Large intestine (tissue), 3 donors: ENCODE measurements around the gene SLC25A29. TPM values are rescaled to one million over a fixed set of nuclear protein-coding genes. Genes with fewer than 3 reads are reported as not detected.
"Not testable (repeated sequence)": the region's sequence is repeated elsewhere in the genome, so short reads cannot be mapped to it uniquely, and the experiment has no call there.

Experiments
- DNase-seq, 2 donors: peaks; one replicate each; pipeline versions ENCODE4 v3.0.0 to v3.0.0-alpha.2; 2013
- H3K27ac ChIP-seq: one replicate; pipeline ENCODE4 v1.5.1; 2013; ENCODE audit warnings: low read length
- H3K27me3 ChIP-seq: 2 replicates; pipeline ENCODE4 v1.6.1; 2013; ENCODE audit warnings: low read length; ENCODE audit not compliant: control insufficient read depth, insufficient read depth
- H3K36me3 ChIP-seq: 2 replicates; pipeline ENCODE4 v1.6.1; 2013; ENCODE audit warnings: low read length; ENCODE audit not compliant: control insufficient read depth, insufficient read depth
- H3K4me1 ChIP-seq: one replicate; pipeline ENCODE4 v1.6.1; 2013; ENCODE audit warnings: low read length; ENCODE audit not compliant: control insufficient read depth, insufficient read depth
- H3K4me3 ChIP-seq: one replicate; pipeline ENCODE4 v1.5.1; 2013; ENCODE audit warnings: low read length
- H3K9me3 ChIP-seq: one replicate; pipeline ENCODE4 v1.6.1; 2013; ENCODE audit warnings: mild to moderate bottlenecking, low read depth, low read length, moderate library complexity; ENCODE audit not compliant: control insufficient read depth
- WGBS: methylation state at CpG from one replicate; pipeline ENCODE4 v1.1.5; 2013; ENCODE audit warnings: low lambda C conversion rate; ENCODE audit not compliant: insufficient coverage; 5-methylcytosine and 5-hydroxymethylcytosine counted together
- polyA plus RNA-seq: library from polyadenylated mRNA; unstranded; fragments of 120-200 nt; gene quantifications from one replicate; pipeline ENCODE4 v1.2.1, GENCODE V29; 2013

SLC25A29 gene
- polyA plus RNA-seq, 1 donor = 37.5 TPM

- no peak overlapping the region for H3K27ac ChIP-seq
- whole genome bisulfite sequencing = no CpG with 5 or more reads among the region's 8 CpGs
Measured at GRCh38 chr14:100309028-100309737, 2.9 kb upstream of the SLC25A29 start.

GRCh38 chr14:100308427-100308792 lies 2.2 kb upstream of the SLC25A29 start:
- H3K36me3 ChIP-seq, H3K27ac ChIP-seq, DNase-seq, H3K4me3 ChIP-seq, H3K27me3 ChIP-seq, H3K9me3 ChIP-seq: not testable (repeated sequence)
- peaks cover 15% of the 10 kb centered on the region for H3K4me1 ChIP-seq
- WGBS = no CpG with 5 or more reads among the region's 6 CpGs

More at GRCh38 chr14:100309028-100309737, 2.9 kb upstream of the SLC25A29 start:
- Histone ChIP-seq H3K4me1 (peaks cover 15% of the 10 kb centered on the region), H3K36me3 (no peaks in the 10 kb centered on the region), H3K9me3 (no peaks in the 10 kb centered on the region), H3K27me3 (peaks cover 7% of the 10 kb centered on the region), H3K4me3 (no peak overlapping the region)
- no peak for DNase-seq

GRCh38 chr14:100307766-100308426 lies 1.7 kb upstream of the SLC25A29 start:
- no peak for DNase-seq
- 83% methylated on average over 1 of the region's 5 CpGs for WGBS
- Histone ChIP-seq H3K4me1 (peaks cover 15% of the 10 kb centered on the region), H3K36me3 (no peaks in the 10 kb centered on the region), H3K4me3 (peak overlapping the region; percentile 80), H3K9me3 (no peaks in the 10 kb centered on the region), H3K27me3 (peaks cover 5% of the 10 kb centered on the region), H3K27ac (no peak overlapping the region)

GRCh38 chr14:100306998-100307765 lies 938 bp upstream of the SLC25A29 start:
- Histone ChIP-seq H3K4me1 (peaks cover 13% of the 10 kb centered on the region), H3K36me3 (no peaks in the 10 kb centered on the region), H3K9me3 (no peaks in the 10 kb centered on the region), H3K4me3 (peak overlapping the region; percentile 80), H3K27ac (no peak overlapping the region), H3K27me3 (peaks cover 2% of the 10 kb centered on the region)
- WGBS = no CpG with 5 or more reads among the region's 49 CpGs
- DNase-seq = peak in 1 of 2 donors; percentile 52

GRCh38 chr14:100305324-100306100 lies 732 bp downstream of the SLC25A29 start:
- WGBS = no CpG with 5 or more reads among the region's 65 CpGs
- Histone ChIP-seq H3K4me1 (peaks cover 13% of the 10 kb centered on the region), H3K9me3 (no peaks in the 10 kb centered on the region), H3K36me3 (no peaks in the 10 kb centered on the region), H3K27me3 (no peaks in the 10 kb centered on the region), H3K27ac (no peak overlapping the region), H3K4me3 (peak overlapping the region; percentile 61)
- DNase-seq = peak in 1 of 2 donors; percentile 41

GRCh38 chr14:100304825-100305323 lies 1.4 kb downstream of the SLC25A29 start:
- peak in 1 of 2 donors; percentile 58 for DNase-seq
- H3K27me3 ChIP-seq = no peaks in the 10 kb centered on the region
- H3K4me1 ChIP-seq = peaks cover 13% of the 10 kb centered on the region
- no CpG with 5 or more reads among the region's 23 CpGs for WGBS
- H3K27ac ChIP-seq = no peak overlapping the region
- no peaks in the 10 kb centered on the region for H3K9me3 ChIP-seq
- H3K4me3 ChIP-seq = peak overlapping the region; percentile 61
- no peaks in the 10 kb centered on the region for H3K36me3 ChIP-seq

GRCh38 chr14:100303925-100304324 lies 2.3 kb downstream of the SLC25A29 start:
- Histone ChIP-seq H3K4me3 (no peak overlapping the region), H3K27me3 (no peaks in the 10 kb centered on the region), H3K4me1 (peaks cover 13% of the 10 kb centered on the region), H3K27ac (no peak overlapping the region), H3K36me3 (no peaks in the 10 kb centered on the region), H3K9me3 (no peaks in the 10 kb centered on the region)
- no CpG with 5 or more reads among the region's 4 CpGs for WGBS
- DNase-seq = no peak

GRCh38 chr14:100303179-100303578 lies 3.1 kb downstream of the SLC25A29 start:
- Histone ChIP-seq H3K36me3 (peaks cover 3% of the 10 kb centered on the region), H3K4me3 (no peak overlapping the region), H3K4me1 (peaks cover 13% of the 10 kb centered on the region), H3K27me3 (no peaks in the 10 kb centered on the region), H3K27ac (no peak overlapping the region), H3K9me3 (no peaks in the 10 kb centered on the region)
- no peak for DNase-seq
- 74% methylated on average over 2 of the region's 8 CpGs for WGBS

GRCh38 chr14:100302616-100303015 lies 3.6 kb downstream of the SLC25A29 start:
- no peak for DNase-seq
- no peaks in the 10 kb centered on the region for H3K9me3 ChIP-seq
- H3K4me1 ChIP-seq = peaks cover 12% of the 10 kb centered on the region
- no peaks in the 10 kb centered on the region for H3K27me3 ChIP-seq
- no CpG with 5 or more reads among the region's 2 CpGs for WGBS
- H3K27ac ChIP-seq = no peak overlapping the region
- no peak overlapping the region for H3K4me3 ChIP-seq
- peaks cover 3% of the 10 kb centered on the region for H3K36me3 ChIP-seq

GRCh38 chr14:100299238-100299560 lies 7.0 kb downstream of the SLC25A29 start:
- Histone ChIP-seq H3K27ac (no peak overlapping the region), H3K4me3 (no peak overlapping the region), H3K4me1 (no peaks in the 10 kb centered on the region), H3K9me3 (no peaks in the 10 kb centered on the region), H3K27me3 (no peaks in the 10 kb centered on the region), H3K36me3 (peaks cover 3% of the 10 kb centered on the region)
- DNase-seq = no peak
- WGBS = no CpG with 5 or more reads among the region's 6 CpGs
